Ishikawa (cell line): ENCODE measurements around the gene UBE2J1.

Experiments used
- CEBPB ChIP-seq: IDR thresholded peaks from 2 replicates; pipeline ENCODE4 v1.6.1; 2012
- EP300 ChIP-seq: IDR thresholded peaks from 2 replicates; pipeline ENCODE4 v1.6.1; 2012; ENCODE audit warnings: borderline replicate concordance
- FOXM1 ChIP-seq: IDR thresholded peaks from 2 replicates; pipeline ENCODE4 v1.6.1; 2012; ENCODE audit warnings: low read depth, borderline replicate concordance
- TEAD4 ChIP-seq: IDR thresholded peaks from 2 replicates; pipeline ENCODE4 v1.6.1; 2012
- TF ChIP-seq, protein P1 (sequence below): IDR thresholded peaks from 2 replicates; pipeline ENCODE4 v1.6.1; 2012

DNA sequence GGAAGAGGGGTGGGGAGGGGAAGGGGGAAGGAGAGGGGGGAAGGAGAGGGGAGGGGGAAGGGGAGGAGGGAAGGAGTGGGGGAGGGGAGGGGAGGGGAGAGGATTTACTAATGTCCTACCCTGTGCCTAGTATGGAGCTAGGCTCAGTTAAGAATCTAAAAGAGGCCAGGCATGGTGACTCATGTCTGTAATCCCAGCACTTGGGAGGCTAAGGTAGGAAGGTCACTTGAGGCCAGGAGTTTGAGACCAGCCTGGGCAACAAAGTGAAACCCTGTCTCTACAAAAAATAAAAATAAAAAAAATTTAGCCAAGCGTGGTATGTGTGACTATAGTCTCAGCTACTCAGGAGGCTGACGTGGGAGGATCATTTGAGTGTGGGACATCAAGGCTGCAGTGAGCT, 13.0 kb downstream of the UBE2J1 start:
- TF ChIP-seq TEAD4 (no peak), FOXM1 (no peak), CEBPB (no peak), EP300 (no peak)
- TF ChIP-seq, protein P1, sequence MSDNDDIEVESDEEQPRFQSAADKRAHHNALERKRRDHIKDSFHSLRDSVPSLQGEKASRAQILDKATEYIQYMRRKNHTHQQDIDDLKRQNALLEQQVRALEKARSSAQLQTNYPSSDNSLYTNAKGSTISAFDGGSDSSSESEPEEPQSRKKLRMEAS, result no peak
